GM21737 (cell line): ENCODE results near the gene ARHGEF28.

Experiments used
- ATAC-seq: cut with Tn5 transposase; IDR thresholded peaks from one replicate; pipeline ENCODE4 v1.9.1; 2021; ENCODE audit warnings: mild to moderate bottlenecking, moderate library complexity; ENCODE audit not compliant: unreplicated experiment

Gene ARHGEF28

DNA sequence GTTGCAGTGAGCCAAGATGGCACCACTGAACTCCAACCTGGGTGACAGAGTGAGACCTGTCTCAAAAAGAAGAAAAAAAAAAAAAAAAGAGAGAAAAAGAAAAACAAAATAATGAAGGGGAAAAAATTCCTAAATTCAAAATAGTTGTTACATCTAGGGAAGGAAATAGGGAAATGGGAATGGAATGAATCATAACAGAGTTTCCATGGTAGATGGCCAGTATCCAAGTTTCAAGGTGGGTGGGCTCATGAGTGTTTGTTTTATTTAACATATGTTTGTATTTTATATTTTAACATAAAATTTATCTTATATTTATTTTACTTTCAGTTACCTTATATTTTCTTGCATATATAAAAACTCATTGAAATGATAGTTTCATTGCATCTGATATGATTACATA is 215.6 kb downstream of the ARHGEF28 start:
- no peak for ATAC-seq

DNA sequence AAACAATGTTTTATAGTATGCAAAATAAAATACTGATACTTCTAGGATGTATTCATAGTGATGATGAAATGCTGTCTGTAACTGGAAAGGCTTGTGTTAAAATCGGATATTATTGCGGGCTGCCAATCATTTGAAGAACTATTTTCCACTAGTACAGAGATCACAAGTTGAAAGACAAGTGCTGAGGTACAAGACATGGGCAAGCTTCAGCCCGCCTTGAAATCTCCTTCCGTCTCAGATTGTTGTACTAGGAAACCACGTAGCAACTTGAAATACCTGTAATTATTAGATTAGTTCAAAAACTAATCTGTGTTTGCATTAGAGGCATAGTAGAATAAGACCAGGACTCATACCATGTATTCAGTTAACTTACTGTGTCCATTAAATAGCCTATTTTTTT is 218.2 kb downstream of the ARHGEF28 start:
- ATAC-seq, result no peak

DNA sequence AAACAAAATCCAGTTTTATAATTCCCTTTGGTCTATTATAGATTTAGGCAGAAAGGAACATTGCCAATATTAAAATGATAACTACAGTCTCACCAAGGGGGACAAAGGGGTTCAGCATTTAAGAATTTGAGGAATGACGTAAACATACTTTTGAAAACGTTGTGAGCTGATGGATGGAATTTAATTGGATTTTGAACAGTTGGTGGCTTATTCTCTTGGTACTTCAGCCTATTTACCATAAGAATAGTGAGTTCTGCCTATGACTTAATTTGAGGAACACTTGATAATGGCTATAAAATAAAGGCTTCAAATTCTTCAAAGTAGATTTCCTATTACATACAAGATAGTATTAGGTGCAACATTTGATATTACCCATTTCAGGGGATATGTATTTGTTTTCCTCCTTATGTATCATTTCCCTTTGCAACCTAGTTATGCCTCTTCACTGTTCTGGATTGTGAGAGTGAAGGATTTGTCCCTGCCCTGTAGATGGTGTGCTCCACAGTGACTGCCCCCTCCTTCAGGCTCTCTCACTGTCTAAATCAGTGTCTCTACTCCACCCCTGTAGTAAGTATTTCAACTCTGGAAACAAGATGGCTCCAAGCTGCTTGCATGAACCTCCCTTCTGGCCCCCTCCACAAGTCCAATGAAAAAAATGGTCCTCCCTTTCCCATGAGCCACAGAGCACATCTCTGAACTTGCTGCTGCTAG is 225.6 kb downstream of the ARHGEF28 start:
- no peak for ATAC-seq

DNA sequence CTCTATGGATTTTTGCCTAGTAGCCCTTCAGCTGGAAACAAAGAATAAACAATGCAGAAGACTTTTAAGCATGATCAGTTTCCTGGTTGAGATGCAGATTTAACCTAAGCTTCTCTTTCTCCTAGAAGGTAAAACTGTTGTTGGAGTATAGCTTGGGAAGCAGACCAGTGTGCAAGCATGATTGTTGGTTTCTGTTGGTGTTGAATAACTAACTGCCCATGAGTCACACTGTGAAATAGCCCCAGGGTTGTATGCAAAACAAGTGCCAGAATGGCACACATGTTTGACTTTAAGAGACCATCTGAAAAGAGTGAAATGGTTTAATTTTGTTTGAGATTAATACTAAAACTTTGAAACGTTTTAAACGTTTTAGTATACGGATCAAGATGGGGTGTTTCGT is 227.1 kb downstream of the ARHGEF28 start:
- ATAC-seq, result no peak

DNA sequence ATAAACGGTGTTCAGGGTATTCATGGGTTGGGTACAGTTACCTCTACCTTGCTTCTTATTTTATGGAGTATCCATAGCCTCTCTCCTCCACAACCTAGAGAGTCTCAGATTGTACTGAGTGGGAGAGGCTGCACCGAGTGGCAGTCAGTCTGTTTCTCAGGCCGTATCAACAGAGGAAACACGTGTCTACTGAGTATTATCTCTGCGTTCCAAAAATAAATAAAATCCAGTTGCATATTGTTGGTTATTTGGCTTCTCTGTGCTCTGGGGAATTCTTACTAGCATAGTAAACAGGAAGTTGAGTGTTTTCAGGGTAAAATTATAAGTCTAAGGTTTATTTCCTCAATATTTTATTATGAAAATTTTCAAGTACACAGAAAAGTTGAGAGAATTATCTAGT is 231.0 kb downstream of the ARHGEF28 start:
- ATAC-seq, result no peak

DNA sequence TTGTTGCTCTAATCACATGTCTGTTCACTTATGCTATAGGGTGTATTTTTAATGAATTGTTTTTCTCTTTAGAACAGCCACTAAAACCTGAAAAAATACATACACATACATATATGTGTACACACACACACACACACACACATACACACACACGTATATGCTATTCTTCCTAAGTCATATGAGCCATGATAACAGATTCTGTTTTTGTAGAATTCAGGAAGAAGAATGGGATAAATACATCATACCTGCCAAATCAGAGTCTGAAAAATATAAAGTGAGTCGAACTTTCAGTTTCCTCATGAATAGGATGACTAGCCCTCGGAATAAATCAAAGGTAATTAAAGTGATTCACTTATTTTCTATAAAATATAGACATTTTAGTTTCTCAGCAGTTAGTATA is 231.4 kb downstream of the ARHGEF28 start:
- no peak for ATAC-seq

DNA sequence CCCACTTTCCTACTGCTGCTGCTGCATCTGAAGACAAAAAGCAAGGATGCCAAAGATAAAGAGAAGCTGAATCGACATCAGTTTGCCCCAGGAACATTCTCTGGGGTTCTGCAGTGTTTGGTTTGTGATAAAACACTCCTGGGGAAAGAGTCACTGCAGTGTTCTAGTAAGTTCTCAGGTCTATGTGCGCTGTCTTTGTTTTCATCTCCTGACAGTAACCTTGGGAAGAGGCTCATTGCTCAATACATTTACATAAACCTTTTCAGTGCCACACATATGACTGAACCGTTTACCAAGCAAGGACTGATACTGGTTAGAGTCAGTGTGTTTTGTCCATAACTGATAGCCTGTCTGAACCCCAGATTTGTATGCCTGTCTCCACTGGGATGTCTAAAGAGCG is 232.1 kb downstream of the ARHGEF28 start:
- ATAC-seq, result no peak

DNA sequence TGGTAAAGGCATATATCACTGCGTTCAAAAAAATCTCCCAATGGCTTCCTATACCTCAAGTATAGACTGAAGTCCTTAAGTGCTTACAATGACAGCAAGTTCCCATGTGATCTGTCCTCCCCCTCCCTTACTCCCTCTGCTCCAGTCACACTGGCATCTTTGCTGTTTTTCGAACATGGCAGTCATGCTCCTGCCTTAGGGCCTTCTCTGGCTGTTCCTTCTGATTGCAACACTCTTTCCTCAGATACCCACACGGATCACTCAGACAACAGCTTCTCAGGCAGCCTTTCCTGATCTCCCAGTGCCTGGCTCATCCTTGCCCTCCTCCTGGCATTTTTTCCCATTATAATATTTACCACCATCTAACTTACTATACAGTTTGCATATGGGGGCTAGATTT is 232.8 kb downstream of the ARHGEF28 start:
- no peak for ATAC-seq

DNA sequence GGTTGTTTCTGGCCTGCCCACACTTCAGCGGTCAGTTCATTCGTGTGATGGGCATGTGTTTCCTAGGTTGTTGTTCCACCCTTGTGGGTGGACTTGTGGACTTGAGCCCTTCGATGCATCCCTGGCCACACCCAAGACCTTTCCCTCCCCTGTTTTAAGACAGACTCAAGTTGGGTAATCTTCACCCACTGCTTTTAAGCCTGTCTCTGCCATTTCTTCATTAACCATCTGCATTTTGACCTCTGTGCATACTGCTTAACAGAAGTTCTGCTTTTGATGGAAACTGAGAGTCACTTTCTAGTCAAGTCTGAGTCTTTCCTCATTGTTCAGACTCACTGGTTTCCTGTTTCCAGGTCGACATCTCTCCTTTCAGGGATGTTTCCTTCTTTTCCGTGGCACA is 233.7 kb downstream of the ARHGEF28 start:
- ATAC-seq, result no peak

DNA sequence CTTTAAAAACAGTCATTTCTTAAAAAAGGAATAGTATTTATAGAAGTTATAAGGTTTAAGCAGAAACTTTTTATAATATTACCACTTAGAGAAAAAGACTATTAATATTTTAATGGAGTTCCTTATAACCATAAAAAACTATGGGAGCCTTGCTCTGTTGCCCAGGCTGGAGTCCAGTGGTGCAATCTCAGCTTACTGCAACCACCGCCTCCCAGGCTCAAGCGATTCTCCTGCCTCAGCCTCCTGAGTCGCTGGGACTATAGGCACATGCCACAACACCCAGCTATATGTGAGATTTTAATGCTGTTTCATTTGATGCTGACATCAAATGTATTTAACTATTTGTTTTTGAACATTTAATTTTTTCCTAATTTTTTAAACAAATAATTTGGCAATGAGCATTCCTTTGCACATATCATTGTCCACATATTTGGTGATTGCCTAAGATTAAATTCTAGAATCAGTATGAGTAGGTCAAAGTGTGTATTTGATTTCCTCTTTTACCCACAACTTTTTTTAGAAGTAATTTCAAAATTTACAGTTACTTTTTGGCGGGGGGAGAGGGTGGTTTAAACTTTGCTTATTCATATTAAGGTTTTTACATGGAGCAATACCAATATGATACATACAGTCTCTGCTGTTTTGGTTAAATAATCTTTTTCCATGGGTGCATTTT is 235.5 kb downstream of the ARHGEF28 start:
- ATAC-seq, result no peak

DNA sequence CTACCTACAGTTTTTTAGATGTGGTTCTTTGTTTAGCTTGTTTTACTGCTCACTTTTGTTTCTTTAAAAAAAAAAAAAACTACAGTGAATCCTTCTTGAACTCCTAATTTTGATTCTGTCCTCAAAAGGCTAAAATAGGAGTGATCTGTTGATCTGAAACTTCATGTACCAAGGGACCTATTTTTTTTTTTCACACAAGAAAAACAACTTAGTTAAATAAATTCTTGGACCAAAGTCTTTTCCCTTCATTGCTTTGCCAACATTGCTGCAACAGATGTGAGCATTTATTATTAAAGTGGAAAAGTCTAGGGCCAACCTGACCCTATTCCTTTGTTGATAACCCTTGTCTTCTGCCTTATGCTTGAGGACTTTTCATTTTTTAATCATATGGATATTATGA is 236.8 kb downstream of the ARHGEF28 start:
- no peak for ATAC-seq

DNA sequence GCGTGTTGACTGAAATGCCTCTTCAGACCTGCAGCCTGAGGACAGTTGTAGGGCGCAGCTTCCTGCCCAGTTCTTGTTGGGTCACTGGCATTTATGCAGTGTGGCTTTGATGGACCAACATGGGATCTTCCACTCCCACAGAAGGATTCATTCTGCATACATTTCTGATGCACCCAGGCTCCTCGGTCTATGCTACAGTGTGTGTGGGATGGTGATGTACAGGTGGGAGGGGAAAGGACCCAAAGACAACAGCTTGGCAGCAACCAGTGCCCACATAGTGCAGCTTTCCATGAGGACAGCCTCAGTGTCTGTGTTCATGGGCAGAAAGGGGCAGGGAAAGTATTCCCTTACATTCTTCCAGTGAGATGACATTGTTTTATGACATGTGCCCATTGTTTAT is 237.9 kb downstream of the ARHGEF28 start:
- no peak for ATAC-seq

DNA sequence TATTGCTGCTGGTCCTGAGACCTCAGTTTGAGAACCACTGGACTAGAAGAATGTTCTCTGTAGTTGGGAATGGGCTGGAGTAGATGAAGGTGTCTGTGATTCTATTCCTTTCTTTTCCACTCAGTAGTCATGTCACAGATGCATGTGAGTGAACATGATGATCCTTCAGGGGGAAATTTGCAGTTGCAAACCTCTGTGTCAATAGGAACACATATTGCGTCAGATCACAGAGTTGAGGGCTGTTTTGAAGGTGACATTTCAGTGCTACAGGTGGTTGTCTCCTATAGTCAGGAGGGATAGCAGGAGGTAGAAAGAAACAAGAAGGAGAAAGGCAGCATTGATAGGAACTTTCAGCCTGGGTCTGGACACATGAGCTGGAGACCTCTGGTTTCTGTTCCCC is 239.3 kb downstream of the ARHGEF28 start:
- no peak for ATAC-seq

DNA sequence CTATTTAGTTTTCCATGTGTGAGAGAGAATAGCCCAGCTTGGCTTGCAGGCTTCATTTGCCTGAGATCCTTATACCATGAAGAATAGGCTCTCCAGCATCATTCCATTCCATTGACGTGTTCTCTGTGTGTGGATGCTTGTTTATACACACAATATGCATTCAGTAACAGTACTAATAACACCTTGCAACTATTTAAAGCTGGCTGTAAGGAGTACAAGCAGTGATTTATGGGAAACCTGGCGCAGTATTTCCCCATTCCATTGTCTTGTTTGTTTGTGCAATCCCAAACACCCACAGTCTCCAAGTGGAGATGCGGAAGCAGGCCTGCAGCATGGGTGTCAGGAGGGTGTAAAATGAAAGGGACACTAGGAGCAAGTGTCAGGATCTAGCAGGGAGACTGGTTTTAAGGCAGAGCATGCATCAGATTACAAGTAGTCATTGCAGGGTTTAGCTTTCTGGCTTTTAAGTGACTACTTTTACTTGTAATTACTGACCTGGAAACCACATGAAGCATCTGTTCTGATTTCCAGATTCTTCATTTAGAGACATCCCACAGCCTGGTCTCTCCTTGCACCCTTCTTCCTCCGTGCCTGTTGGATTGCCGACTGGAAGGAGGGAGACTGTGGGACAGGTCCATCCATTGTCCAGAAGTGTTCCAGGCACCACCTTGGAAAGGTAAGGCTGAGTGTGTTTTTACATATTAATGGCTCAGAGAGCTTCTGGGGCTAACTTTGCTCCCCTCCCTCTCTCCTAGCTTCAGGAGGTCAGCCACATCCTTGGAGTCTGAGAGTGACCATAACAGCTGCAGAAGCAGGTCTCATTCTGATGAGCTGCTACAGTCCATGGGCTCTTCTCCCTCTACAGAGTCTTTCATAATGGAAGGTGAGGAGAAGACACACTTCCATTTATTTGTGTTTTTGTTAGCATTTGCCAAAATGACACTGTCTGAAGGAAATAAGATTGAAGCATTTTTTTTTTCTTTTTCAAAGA is 241.6 kb downstream of the ARHGEF28 start:
- ATAC-seq, result no peak

DNA sequence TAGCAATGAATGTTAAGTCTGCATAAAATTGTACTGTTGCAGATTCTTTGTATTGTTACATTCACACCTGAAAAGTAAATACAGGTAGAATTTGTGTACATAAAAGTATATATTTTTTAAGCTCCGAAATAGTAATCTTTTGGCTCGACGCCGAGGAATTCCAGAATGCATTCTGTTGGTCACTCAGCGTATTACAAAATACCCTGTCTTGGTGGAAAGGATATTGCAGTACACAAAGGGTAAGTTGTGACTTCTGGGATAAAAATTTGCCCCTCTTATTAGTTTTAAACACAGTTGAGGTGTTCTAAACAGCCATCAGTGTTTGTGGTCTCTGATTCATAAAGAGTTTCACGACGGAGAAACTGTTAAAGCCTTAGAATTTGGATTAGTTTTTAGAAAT is 257.6 kb downstream of the ARHGEF28 start:
- ATAC-seq, result no peak

DNA sequence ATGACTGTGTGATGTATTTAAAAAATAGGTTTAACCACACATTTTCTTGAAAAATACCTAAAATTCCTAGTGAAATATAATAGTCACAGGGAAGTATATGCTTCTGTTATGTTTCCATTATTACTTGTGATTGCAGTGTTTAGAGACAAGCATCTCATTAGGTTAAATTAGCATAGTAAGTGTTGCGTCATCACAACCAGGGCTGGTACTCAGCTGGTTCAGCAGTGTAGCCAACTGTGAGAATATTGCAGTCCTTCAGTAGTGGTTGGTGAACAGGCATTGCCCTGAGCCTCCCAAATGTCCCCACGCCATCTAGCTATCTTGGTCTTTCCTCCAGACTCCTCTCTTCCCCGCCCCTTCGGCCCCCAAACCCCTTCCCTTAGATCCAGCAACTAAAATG is 261.7 kb downstream of the ARHGEF28 start:
- ATAC-seq, result no peak

DNA sequence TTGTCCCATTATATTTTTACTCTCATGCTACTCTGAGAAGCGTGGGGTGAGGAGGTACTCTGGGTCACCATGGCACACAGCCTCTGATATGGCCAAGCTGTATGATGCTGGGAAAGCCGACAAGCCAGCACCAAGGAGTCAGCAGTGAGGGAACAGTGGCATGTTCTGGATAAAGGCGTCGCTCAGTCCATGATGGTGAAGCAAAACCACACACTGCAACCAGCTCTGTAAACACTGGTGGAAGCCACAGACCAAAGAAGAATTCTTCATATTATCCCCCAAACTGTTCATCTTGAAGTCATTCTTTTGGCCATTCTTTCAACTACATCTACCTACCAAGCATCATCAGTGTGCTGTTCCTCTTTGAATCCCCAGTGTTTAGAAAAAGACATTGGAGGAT is 264.6 kb downstream of the ARHGEF28 start:
- no peak for ATAC-seq

DNA sequence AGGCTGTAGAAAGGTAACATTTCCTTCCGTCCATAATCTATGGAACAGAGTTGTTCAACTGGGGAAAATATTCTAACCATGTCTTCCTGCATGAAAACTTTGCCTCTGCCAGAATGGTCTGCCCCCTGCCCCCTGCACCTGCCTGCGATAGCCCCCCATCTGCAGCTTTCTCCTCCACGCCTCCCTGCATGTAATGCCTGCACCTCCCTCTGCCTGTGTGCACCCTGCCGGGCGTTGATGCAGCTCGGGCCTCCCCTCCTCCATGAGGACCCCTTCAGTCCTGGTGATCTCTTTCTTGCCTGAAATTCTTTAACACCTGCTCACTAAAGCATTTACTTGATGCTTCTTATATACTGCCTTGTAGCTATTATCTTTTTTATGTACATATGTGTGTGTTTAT is 266.2 kb downstream of the ARHGEF28 start:
- ATAC-seq, result no peak

DNA sequence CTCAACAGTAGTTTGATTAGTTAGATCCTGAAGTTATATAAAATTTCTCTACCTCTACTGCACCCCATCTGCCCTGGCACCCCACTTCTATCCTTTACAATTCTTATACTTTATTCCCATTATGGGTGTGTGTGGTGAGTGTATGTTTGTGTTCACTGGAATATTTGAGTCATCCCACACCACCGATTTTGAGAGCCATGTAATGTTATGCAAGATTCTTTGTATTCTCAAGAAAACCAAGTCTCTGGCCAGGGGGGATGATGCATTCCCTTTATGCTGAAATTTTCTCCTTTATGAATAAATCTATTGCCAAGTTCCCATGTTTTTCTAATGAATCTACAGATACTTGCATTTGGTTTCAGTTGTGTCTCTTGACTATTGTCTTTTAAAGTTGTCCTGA is 266.8 kb downstream of the ARHGEF28 start:
- no peak for ATAC-seq

DNA sequence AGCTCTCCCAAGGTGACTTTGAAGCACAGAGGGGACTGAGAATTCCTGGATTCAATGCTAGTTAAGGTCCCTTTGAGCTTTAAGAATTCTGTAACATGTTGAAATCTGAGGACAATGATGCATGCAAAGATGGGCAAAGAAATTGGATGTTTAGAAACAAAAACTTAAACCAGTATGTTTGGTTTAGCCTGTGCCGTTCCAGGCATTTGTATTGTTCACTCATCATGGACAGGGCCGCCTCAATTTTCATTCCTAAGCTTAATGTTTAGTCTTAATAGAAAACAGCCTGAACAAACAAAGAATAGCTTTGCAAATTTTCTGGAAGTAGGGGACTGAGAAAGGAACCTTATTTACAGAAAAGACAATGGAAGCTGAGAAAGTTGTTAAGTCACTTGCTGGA is 267.8 kb downstream of the ARHGEF28 start:
- ATAC-seq, result no peak

DNA sequence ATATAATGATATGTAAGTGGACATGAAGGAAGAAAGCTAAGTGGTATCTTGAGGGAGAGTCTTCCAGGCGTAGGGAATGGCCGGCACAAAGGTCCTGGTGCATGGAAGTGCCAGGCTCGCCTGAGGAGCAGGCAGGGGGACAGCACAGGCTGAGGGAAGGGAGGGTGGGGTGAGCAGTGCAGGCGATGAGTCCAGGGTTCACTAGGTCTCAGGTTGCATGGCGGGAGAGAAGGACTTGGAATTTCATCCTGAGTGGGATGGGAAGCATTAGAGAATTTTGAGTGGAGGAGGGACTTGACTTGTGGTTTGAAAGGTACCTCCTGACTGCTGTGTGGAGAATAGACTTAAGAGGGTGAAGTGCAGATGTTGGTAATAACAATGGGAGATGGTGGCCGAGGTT is 268.9 kb downstream of the ARHGEF28 start:
- ATAC-seq, result no peak

DNA sequence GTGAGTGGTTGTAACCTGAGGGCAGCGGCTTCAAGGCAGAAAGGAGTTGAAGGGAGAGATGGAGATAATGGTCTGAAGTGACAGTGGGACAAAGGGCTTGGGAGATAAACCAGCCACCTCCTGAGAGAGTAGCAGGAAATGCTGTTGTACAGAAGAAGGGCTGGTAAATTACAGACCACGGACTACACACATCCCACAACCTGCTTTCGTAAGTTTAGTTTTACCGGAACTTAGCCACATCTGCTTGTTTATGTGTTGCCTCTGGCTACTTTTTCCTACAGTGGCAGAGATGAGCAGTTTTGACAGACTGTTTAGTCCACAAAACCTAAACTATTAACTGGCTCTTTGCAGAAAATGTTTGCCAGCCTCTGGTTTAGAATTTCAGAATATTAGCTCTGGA is 269.5 kb downstream of the ARHGEF28 start:
- ATAC-seq, result no peak
